HG03460 (cell line): Measurements from ENCODE around the gene TAS2R8.
"Not testable (repeated sequence)": the region's sequence is repeated elsewhere in the genome, so short reads cannot be mapped to it uniquely, and the experiment has no call there.

Source experiments
- ATAC-seq: cut with Tn5 transposase; IDR thresholded peaks from one replicate; pipeline ENCODE4 v1.9.1; 2021; ENCODE audit not compliant: unreplicated experiment

Gene TAS2R8, protein sequence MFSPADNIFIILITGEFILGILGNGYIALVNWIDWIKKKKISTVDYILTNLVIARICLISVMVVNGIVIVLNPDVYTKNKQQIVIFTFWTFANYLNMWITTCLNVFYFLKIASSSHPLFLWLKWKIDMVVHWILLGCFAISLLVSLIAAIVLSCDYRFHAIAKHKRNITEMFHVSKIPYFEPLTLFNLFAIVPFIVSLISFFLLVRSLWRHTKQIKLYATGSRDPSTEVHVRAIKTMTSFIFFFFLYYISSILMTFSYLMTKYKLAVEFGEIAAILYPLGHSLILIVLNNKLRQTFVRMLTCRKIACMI

DNA sequence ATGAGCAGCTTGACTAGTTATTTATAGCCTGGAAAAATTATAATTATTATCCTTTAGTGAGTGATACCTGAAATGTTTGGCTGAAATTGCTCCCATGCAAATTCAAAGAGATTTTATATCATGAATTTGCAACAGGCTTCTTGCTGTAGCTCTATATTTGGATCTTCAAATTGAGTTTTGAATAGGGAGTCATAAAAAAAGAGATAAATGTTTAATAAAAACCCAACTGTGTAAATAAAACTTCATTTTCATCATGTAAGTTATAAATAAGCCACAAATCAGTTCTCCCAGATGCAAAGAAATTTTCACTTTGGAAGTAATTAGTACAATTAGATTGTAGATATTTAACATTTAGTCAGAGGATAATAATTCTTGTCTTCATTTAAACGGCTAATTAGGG lies at the start of gene TAS2R8:
Gene TAS2R8, minus strand, starts transcription at position 101 of the 400 bp plus-strand sequence. CDS start 306 bp downstream, outside the sequence.
- no peak for ATAC-seq

DNA sequence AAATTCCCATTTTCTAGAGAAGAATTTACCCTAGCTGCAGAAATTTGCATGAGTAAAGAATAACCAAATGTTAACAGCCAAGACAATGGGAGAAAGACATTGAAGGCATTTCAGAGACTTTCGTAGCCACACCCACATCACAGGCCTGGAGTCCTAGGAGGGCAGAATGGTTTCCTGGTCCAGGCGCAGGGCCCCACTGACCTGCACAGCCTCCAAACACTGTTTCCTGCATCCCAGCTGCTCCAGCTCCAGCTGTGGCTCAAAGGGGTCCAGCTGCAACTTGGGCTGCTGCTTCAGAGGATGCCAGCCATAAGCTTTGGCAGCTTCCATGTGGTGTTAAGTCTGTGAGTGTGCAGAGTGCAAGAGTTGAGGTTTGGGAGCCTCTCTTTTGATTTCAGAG lies 48.7 kb upstream of the TAS2R8 start:
- ATAC-seq = no peak

DNA sequence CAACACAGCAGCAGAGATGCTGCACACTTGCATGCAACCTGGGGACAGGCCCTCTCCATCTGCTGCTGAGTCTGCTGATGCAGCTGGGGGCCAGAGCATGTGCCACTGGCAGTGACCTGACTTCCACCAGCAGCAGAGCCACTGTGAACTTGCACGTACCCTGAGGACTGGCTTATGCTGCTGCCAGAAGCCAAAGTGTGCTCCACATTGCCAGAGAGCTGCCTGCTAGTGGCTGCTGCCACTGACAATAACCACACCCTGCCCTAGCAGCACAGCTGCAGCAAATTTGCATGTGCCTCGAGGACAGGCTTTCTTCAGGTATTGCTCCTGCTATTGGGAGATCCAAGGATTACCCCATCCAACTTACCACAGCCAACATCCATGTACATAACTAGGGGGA lies 46.7 kb upstream of the TAS2R8 start:
- no peak for ATAC-seq

DNA sequence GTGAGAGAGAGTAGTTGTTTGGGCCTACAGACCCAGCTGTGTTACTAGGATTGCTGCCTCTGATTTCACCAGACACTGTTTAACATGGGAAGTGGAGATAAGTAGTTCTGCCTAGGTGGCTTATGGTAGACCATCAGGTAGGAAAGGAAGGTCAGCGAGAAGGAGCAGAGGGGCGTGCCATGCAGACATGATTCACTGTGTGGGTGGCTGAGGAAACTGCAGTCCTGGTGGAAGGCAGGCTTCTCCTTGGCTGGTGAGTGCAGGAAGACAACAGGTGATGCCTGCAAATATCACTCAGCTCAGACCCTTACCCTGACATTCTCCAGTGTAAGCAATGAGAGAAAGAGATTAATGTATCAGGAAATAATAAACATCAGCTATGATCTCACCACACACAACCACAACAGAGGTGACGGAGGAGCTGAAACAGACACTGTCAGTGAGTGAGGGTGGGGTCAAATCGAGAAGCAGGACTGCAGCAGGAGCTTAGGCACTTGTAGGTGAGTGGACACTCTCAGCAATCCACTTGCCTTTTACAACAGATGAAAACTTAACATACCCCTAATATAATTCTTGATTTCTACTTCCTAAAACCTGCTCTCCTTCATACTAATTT lies 44.3 kb upstream of the TAS2R8 start:
- no peak for ATAC-seq

DNA sequence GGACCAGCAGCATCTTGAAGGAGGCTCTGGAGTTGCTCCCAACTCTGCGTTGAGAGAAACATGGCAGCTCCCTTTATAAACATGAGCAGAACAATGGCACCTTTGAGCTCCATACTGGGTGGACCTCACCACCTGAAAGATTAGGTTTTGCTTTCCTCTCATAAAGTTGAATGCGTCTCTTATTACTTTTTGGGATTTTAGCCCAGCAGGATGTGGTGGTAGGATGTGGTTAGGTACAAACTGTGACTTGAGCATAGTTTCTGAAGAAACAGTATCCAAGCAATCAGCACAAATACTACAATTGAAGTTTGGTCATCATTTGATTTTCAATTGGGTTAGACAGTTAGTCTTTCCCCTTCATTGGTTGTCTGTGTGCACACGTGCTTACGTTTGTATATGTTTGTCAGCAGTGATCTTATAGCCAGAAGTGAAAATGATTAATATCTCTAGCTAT lies 42.4 kb upstream of the TAS2R8 start, which contains the start of gene PRR4:
Gene PRR4, minus strand, starts transcription at position 51 of the 454 bp plus-strand sequence. Its CDS starts 38 bp downstream, at position 13.
- no peak for ATAC-seq

DNA sequence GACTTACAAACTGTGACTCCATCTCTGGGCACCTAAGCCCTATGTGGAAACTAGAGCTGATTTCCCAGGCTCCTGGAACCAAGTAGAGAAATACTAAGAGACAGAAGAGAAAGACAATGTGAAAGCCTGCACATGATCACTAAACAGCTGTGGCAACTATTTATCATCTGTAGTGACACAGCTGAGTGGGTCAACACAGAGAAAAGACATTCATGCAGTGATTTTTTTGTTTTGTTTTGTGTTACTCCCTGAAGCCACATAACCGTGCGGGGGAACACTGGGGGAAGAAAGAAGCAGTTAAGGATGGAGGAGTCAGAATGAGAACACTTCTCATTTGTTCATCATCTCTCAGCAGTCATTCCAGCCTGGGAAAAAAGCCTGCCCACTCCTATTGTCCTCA lies 40.7 kb upstream of the TAS2R8 start:
- no peak for ATAC-seq

DNA sequence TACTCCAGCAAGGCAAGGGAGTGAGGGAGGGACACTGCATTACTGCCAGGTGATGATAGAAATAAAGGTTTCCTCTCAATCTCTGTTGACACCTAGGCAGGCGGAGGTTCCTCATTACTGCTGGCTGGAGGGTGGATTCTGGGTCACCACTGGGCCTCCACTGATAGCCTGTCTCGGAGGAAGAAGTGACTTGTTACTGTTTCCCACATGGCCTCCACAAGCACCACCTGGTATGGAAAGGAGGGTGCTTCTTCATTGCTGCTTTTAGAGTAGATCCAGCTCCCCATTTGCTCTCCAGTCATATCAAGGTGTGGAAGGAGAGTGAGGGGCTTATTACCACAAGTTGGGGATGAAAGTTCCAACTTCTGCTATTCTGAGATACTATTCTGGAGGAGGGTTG lies 35.8 kb upstream of the TAS2R8 start:
- ATAC-seq = no peak

DNA sequence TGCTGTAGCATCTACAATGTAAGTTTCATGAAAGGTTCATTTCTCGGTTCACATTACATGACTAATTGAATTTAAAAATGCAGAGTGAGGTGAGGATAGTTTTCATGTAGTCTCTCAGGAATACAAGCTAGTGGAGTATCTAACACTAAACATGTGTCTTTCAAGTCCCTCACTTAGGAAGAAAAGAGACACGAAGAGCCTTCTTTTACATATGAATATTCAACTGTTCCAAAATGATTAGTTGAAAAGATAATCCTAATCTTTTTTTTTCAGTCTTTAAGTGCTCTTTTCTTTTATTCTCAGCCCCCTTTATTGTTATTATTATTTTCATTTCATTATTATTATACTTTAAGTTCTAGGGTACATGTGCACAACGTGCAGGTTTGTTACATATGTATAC lies 31.4 kb upstream of the TAS2R8 start:
- no peak for ATAC-seq

DNA sequence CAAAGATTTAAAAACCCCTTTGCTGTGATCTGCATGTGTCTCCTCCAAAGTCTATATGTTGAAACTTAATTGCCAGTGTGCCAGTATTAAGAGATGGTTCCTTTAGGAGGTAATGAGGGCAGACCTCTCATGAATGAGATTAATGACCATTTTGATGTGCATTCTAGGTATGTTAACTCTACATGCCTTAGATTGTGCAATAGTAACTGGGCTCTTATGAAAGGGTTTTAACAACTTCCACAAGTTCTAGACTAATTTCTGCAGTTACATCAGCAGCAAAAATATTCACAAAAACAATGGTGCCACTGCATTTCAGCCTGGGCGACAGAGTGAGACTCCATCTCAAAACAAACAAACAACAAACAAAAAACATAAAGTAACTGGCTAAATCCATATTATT lies 22.9 kb upstream of the TAS2R8 start:
- no peak for ATAC-seq

DNA sequence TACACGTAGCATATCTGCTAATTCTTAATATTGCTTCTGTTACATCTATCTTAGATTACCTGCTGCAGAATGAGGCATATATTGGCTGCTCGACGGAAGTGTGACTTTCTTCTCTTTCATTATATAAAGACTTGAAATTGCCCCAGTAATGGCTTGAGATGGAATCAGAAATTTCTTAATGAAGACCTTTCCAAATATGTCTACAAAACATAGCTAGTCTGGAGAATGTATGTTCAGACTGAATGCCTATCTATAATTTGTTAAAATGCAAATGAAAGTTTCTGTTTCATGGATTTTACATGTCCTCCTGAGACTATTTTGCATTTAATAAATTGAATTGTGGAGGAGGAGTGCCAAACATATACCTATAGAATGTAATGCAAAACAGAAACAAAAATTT lies 19.2 kb upstream of the TAS2R8 start, which contains the start of gene TAS2R10:
Gene TAS2R10, minus strand, starts transcription at position 101 of the 400 bp plus-strand sequence. Its CDS starts 89 bp downstream, at position 12.
- ATAC-seq = no peak

DNA sequence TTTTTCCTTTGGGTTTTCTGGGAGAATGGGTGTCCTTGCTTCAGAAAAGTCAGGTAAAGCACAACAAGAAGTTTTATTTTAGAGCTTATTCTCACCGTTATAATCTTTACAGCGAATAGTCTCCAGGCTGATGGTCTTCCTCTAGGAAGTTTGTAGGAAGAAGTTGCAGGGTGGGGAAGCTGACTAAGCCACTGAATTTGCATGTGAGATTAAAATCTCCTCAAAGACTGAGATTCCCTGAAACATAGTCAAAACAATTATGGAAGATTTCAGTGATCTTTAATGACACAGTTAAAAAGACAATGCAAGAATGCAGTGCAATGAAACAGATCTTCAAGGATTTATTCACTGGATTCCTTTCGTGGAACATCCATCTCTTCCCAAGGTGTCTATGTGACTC lies 17.9 kb upstream of the TAS2R8 start:
- ATAC-seq = no peak

DNA sequence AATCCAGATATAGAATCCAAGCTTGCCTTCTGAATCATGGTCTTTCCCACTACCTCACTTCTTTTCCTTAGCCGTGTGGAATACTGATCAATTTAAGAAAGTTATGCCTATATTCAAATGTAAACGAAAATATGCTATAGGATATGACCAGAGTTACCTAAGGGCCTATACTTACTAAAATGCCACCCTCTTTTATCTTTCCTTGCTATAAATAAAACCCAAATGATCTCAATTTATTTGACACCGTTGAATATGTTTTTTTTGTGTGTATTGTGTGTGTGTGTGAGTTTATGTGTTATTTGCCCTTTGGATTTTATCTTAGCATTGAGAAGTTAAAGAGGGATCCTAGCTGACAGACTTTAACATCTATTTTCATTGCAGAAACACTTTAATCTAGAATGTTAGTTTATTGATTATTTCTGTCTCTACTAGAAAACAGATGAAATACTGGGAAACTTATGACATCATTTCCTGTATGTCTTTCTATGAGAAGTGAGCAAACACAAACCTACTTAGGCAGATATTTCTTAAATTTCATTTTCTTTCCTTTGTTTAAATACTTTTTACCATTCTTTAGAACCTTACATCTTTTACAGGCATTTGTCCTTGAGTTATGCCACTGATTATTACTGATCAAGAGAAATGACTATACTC lies 4.9 kb upstream of the TAS2R8 start:
- no peak for ATAC-seq

DNA sequence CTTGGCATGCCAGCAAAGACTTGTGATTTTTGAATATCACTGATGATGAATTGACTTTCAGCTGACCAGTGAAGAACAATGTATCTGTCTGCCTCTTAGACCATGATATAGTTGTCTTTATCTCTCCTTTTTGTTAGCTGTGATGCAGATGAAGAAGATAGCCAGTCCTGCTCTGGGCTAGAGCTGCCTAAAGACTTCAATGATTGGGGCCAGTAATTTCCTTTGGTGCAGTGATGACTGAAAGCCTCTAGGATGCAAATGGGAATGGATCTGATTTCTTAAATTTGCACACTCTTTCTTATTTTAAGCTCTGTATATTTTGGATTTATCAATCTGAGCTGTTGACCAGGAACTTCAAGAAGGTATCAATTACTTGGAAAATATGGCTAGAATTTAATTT lies 3.0 kb upstream of the TAS2R8 start, which contains the start of gene TAS2R9:
Gene TAS2R9, minus strand, starts transcription at position 101 of the 400 bp plus-strand sequence. Its CDS starts 93 bp downstream, at position 8.
- no peak for ATAC-seq

DNA sequence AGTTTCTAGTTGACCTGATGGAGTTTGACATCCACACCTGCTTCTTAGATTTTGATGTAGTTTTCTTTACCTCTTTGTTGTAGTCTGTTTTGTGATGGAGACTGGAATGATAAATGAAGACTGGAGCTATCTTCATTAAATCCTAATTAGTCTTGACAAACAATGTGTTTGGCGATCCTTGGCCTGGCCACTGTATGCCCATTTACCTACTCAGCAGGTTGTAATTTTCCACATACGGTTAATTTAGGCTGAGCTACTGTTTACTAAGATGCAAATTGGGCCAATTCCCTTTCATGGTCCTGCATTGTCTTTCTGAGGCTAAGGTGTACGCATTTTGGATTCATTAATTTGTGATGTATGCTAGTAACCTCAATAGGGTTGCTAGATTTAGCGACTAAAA lies 4.5 kb downstream of the TAS2R8 start, which contains the start of gene TAS2R7:
Gene TAS2R7, minus strand, starts transcription at position 41 of the 400 bp plus-strand sequence. CDS start 57 bp downstream, outside the sequence.
- no peak for ATAC-seq

DNA sequence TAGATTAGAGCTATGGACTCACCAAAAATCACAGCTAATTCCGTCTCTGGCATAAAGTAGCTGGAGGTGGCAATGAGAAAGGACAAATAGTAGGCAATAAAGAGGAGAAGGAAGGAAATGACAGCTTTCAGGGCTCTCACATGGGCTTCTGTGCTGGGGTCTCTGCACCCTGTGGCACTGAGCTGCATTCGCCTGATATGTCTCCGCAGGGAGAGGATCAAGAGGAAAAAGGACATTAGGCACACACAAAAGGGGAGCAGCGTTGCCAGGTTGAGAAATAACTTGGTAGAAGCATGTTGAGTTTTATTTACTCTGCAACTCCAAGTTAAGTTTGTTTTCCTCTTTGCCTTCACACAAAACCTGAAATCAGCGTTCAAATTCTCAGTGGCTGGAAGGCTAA lies 5.3 kb downstream of the TAS2R8 start:
- no peak for ATAC-seq

DNA sequence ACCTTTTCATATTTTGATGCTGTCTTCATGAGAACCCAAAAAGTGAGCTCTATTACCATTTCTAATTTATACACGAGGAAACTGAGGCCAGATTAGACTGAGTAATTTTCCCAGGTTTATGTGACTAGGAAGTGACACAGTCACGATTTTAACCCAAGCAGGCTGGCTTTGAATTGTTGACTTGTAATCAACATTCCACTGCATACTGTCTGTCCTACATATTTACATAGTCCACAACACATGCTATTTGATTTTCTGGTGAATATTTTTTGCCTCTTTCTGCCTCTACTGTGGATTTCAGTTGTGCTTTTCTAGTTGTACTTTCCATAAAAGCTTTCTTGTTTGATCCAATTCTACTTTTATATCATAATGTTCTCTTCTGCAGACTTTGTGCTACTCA lies 12.9 kb downstream of the TAS2R8 start:
- no peak for ATAC-seq

DNA sequence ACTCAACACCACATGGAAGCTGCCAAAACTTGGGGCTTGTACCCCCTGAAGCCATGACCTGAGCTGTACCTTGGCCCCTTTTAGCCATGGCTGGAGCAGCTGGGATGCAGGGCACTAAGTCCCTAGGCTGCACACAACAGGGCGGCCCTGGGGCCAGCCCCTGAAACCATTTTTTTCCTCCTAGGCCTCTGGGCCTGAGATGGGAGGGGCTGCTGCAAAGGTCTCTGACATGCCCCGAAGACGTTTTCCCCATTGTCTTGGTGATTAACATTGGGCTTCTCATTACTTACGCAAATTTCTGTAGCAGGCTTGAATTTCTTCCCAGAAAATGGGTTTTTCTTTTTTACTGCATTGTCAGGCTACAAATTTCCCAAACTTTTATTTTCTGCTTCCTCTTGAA lies 15.3 kb downstream of the TAS2R8 start:
- not testable (repeated sequence) for ATAC-seq

DNA sequence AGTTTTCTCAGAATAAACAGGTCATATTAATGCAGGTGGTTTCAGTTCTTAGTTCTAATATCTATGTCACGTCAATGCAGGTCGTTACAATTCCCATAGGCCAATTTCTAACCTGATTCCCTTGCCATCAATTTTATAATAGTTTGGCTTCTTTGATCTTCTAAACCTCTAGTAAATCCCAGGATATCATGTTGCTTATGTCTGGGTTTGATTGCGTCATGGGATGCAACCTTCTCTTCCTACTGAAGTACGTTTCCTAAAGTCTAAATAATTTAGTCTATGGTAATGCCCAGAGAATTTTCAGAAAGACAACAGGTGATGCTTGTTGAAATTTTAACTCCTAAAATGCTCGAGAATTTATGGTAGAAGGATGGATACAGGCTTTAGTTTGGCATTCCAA lies 23.8 kb downstream of the TAS2R8 start:
- ATAC-seq = no peak

DNA sequence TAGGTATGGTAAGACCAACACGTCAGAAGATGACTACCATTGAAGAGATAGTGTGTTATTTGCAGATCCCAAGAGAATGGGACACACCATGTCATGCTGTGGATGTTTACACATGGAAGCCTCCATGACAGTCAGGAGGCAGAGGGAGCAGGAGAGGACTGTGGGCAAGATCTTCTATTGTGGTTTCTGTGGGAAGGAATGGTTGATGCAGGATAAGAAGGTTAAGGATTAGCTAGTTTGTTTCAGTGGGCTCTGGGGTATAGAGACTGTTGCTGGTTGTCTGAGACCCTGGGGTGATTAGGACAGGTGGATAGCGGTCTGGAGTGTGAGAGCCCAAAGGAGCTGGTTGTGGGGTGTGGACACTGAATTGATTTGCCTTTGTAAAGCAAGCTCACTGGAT lies 28.0 kb downstream of the TAS2R8 start:
- no peak for ATAC-seq

DNA sequence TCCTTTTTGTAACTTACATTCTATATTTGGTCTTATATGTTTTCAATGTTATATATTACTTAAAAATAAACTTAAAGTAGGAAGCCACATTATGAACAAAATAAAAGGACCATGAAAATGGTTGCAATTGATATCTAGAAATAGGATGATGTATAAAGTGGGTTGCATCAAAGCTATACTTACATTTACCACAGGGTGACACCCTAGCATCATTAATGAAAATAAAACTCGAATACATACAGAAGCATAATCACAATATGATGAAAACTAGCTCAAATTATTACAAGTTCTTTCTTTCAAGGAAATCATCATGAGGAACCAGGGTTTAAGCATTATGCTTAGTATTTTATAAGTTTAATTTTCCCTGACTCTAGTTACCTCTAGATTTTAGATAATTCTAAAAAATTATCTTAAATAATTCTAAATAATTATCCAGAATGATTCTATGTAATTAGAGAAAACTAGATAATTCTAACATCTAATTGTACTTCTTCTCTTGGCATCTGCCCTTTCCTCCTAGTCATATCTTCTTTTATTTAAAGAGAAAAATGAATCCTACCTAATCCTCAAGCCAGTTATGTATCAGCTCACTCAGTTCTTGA lies 35.9 kb downstream of the TAS2R8 start:
- no peak for ATAC-seq

DNA sequence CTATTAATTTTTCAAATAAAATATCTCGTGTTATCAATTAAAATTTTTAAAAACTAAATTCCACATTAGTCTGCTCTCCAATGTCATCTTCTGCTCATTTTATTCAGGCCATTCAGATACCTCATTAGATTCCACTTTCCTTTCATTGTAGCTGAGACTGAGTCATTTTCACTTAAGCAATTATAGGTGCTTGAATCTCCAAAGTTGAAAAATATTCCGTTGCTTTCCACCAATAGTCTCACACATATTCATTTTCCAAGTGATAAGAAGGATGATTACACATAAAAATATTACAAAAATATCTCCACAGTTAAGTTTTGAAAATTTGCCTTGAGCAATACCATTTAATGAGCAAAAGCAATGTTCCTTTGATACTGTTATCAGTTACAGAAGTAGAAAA lies 47.4 kb downstream of the TAS2R8 start:
- ATAC-seq = no peak
